H9 (cell line): ENCODE measurements around the gene TTC31. TPM values are rescaled to one million over a fixed set of nuclear protein-coding genes. Genes with fewer than 3 reads are reported as not detected.

Source experiments
- DNase-seq: peaks from one replicate; pipeline ENCODE4 v3.0.0-alpha.2; 2017
- H2AFZ ChIP-seq: one replicate; pipeline ENCODE4 v1.6.1; 2013; ENCODE audit warnings: mild to moderate bottlenecking, low read length, control low read depth, moderate library complexity
- H2AK5ac ChIP-seq: 2 replicates; pipeline ENCODE4 v1.6.1; 2013; ENCODE audit warnings: low read length, control low read depth, mixed read lengths; ENCODE audit not compliant: insufficient read length
- H2BK120ac ChIP-seq: one replicate; pipeline ENCODE4 v1.6.1; 2013; ENCODE audit warnings: low read depth, mild to moderate bottlenecking, low read length, control low read depth, inconsistent platforms; ENCODE audit not compliant: poor library complexity, severe bottlenecking
- H2BK12ac ChIP-seq: 2 replicates; pipeline ENCODE4 v1.6.1; 2013; ENCODE audit warnings: low read length, control low read depth, mixed read lengths, low read depth; ENCODE audit not compliant: insufficient read length
- H2BK15ac ChIP-seq: 2 replicates; pipeline ENCODE4 v1.6.1; 2013; ENCODE audit warnings: low read depth, low read length, control low read depth
- H2BK20ac ChIP-seq: one replicate; pipeline ENCODE4 v1.6.1; 2013; ENCODE audit warnings: low read depth, mild to moderate bottlenecking, low read length, control low read depth, inconsistent platforms; ENCODE audit not compliant: poor library complexity, severe bottlenecking
- H2BK5ac ChIP-seq: 2 replicates; pipeline ENCODE4 v1.6.1; 2013; ENCODE audit warnings: low read length, control low read depth, mixed read lengths; ENCODE audit not compliant: insufficient read length
- H3K14ac ChIP-seq: 2 replicates; pipeline ENCODE4 v1.6.1; 2013; ENCODE audit warnings: low read length, control low read depth; ENCODE audit not compliant: insufficient read depth
- H3K18ac ChIP-seq: 2 replicates; pipeline ENCODE4 v1.6.1; 2013; ENCODE audit warnings: low read depth, mild to moderate bottlenecking, mixed read lengths, low read length, control low read depth; ENCODE audit not compliant: insufficient read length
- H3K23ac ChIP-seq: 2 replicates; pipeline ENCODE4 v1.6.1; 2013; ENCODE audit warnings: low read length, control low read depth, mixed read lengths, low read depth; ENCODE audit not compliant: insufficient read length
- H3K23me2 ChIP-seq: 2 replicates; pipeline ENCODE4 v1.6.1; 2013; ENCODE audit warnings: low read depth, mild to moderate bottlenecking, mixed read lengths, low read length, control low read depth; ENCODE audit not compliant: insufficient read length, poor library complexity, severe bottlenecking
- H3K27ac ChIP-seq: 2 replicates; pipeline ENCODE4 v1.5.1; 2013; ENCODE audit warnings: low read length, control low read depth, mixed read lengths, low read depth; ENCODE audit not compliant: insufficient read length
- H3K27me3 ChIP-seq: 2 replicates; pipeline ENCODE4 v1.6.1; 2013; ENCODE audit warnings: low read length, control low read depth, inconsistent platforms; ENCODE audit not compliant: insufficient read depth
- H3K4ac ChIP-seq: 2 replicates; pipeline ENCODE4 v1.6.1; 2013; ENCODE audit warnings: low read depth, mild to moderate bottlenecking, control low read depth, inconsistent platforms, low read length, moderate library complexity
- H3K4me1 ChIP-seq: 2 replicates; pipeline ENCODE4 v1.6.1; 2013; ENCODE audit warnings: low read length, control low read depth, inconsistent platforms; ENCODE audit not compliant: insufficient read depth
- H3K4me2 ChIP-seq: 2 replicates; pipeline ENCODE4 v1.6.1; 2013; ENCODE audit warnings: low read length, control low read depth, mixed read lengths; ENCODE audit not compliant: insufficient read length, insufficient read depth
- H3K56ac ChIP-seq: 2 replicates; pipeline ENCODE4 v1.6.1; 2013; ENCODE audit warnings: low read depth, mild to moderate bottlenecking, mixed read lengths, low read length, control low read depth; ENCODE audit not compliant: insufficient read length
- H3K79me1 ChIP-seq: 2 replicates; pipeline ENCODE4 v1.6.1; 2013; ENCODE audit warnings: low read depth, mild to moderate bottlenecking, moderate library complexity, low read length, control low read depth, inconsistent platforms; ENCODE audit not compliant: insufficient read depth, poor library complexity, severe bottlenecking
- H3K79me2 ChIP-seq: 2 replicates; pipeline ENCODE4 v1.6.1; 2013; ENCODE audit warnings: low read length, control low read depth, inconsistent platforms; ENCODE audit not compliant: insufficient read depth
- H3K9ac ChIP-seq: 2 replicates; pipeline ENCODE4 v1.6.1; 2013; ENCODE audit warnings: low read length, control low read depth, mixed read lengths; ENCODE audit not compliant: insufficient read length; ENCODE audit errors: extremely low read depth
- H3K9me3 ChIP-seq: one replicate; pipeline ENCODE4 v1.6.1; 2013; ENCODE audit warnings: low read depth, low read length, inconsistent platforms; ENCODE audit not compliant: control insufficient read depth
- H3T11ph ChIP-seq: one replicate; pipeline ENCODE4 v1.6.1; 2013; ENCODE audit warnings: mild to moderate bottlenecking, low read length, control low read depth, inconsistent platforms
- H4K20me1 ChIP-seq: one replicate; pipeline ENCODE4 v1.6.1; 2013; ENCODE audit not compliant: control insufficient read depth, insufficient read length, insufficient read depth
- H4K5ac ChIP-seq: 2 replicates; pipeline ENCODE4 v1.6.1; 2013; ENCODE audit warnings: low read depth, mild to moderate bottlenecking, mixed read lengths, low read length, control low read depth; ENCODE audit not compliant: insufficient read length
- H4K8ac ChIP-seq: replicated peaks from 2 replicates; pipeline ENCODE4 v1.6.1; 2013; ENCODE audit warnings: low read length, control low read depth, mixed read lengths, low read depth; ENCODE audit not compliant: insufficient read length
- H4K91ac ChIP-seq: 2 replicates; pipeline ENCODE4 v1.6.1; 2013; ENCODE audit warnings: low read depth, mild to moderate bottlenecking, moderate library complexity, mixed read lengths, low read length, control low read depth; ENCODE audit not compliant: insufficient read length
- H3K27ac Mint-ChIP-seq, 3 experiments: 2 replicates in 2 of 3; 3 replicates in 1 of 3; pipeline ENCODE4 v1.8.0; 2020 to 2021; ENCODE audit warnings: mixed read lengths in 3 of 3, mild to moderate bottlenecking in 1 of 3, moderate library complexity in 1 of 3
- H3K27me3 Mint-ChIP-seq: 2 replicates; pipeline ENCODE4 v1.8.0; 2021; ENCODE audit warnings: low read depth, mild to moderate bottlenecking, moderate library complexity, mixed read lengths
- H3K36me3 Mint-ChIP-seq, 3 experiments: 2 replicates in 2 of 3; 3 replicates in 1 of 3; pipeline ENCODE4 v1.8.0; 2020 to 2021; ENCODE audit warnings: low read depth in 3 of 3, mixed read lengths in 3 of 3; ENCODE audit not compliant: insufficient read depth in 1 of 3
- H3K4me1 Mint-ChIP-seq, 2 experiments: 2 replicates each; pipeline ENCODE4 v1.8.0; 2020; ENCODE audit warnings: mixed read lengths in 2 of 2
- H3K4me3 Mint-ChIP-seq, 2 experiments: 2 replicates in 1 of 2; 3 replicates in 1 of 2; pipeline ENCODE4 v1.8.0; 2020 to 2021; ENCODE audit warnings: mild to moderate bottlenecking in 2 of 2, mixed read lengths in 2 of 2, moderate library complexity in 1 of 2
- H3K9me3 Mint-ChIP-seq, 2 experiments: 2 replicates in 1 of 2; 3 replicates in 1 of 2; pipeline ENCODE4 v1.8.0; 2020; ENCODE audit warnings: mild to moderate bottlenecking in 2 of 2, mixed read lengths in 2 of 2, moderate library complexity in 1 of 2
- WGBS: extraction: QIAGEN DNeasy Blood & Tissue Kit; methylation state at CpG from one replicate; pipeline ENCODE4 v1.1.7; 2013; ENCODE audit warnings: missing lambda C conversion rate, low lambda C conversion rate, mixed read lengths; ENCODE audit not compliant: insufficient read length; ENCODE audit errors: extremely low coverage; 5-methylcytosine and 5-hydroxymethylcytosine counted together
- total RNA-seq: library from RNA; stranded (reverse); gene quantifications from 2 replicates; pipeline ENCODE4 v1.2.1, GENCODE V29; 2021
- TF ChIP-seq, protein P1 (sequence below): fragments of 200-600 bp; sonication (generic); conservative IDR thresholded peaks from 3 replicates; pipeline ENCODE4 v1.8.0; 2021; ENCODE audit warnings: antibody characterized with exemption, mild to moderate bottlenecking

Gene TTC31
- total RNA-seq, 1 experiment from 2014 or later, result 33.3 TPM

DNA sequence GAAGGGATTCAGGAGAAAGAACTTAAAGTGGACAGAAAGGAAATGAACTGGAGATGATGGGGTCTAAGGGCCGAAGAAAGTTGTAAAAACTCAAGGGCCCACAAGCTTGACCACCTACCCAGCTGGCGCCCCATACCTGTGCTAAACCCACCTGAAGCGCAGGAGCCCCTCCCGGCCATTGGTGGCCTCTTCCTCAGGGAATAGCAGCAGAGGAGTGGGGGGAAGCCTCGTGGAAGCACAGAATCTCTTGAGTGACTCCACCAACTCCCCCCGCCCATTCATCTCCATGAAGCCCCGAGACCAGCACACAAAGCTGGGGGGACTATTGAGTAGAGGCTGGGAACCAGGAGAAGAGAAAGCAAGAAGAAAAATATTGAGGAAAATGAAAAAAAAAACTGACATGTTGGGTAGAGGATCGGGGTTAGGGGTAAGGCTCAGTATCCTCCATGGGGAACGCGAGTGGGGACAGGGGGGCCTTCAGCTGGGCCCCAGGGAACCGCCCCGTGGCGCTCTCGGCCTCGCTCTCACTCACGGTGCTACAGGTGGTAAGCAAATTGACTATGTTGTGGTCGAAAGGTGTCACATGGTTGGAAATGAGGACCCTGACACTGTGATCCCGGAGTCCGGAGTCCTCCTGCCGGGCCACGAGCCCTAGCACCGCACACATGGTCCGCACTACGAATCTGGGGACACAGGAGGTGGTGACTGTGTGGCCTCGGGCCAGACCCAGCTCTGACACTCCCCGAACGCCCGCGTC is 45.9 kb downstream of the TTC31 start:
- no peak overlapping the region for H2BK15ac ChIP-seq
- TF ChIP-seq, protein P1, sequence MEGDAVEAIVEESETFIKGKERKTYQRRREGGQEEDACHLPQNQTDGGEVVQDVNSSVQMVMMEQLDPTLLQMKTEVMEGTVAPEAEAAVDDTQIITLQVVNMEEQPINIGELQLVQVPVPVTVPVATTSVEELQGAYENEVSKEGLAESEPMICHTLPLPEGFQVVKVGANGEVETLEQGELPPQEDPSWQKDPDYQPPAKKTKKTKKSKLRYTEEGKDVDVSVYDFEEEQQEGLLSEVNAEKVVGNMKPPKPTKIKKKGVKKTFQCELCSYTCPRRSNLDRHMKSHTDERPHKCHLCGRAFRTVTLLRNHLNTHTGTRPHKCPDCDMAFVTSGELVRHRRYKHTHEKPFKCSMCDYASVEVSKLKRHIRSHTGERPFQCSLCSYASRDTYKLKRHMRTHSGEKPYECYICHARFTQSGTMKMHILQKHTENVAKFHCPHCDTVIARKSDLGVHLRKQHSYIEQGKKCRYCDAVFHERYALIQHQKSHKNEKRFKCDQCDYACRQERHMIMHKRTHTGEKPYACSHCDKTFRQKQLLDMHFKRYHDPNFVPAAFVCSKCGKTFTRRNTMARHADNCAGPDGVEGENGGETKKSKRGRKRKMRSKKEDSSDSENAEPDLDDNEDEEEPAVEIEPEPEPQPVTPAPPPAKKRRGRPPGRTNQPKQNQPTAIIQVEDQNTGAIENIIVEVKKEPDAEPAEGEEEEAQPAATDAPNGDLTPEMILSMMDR, result no peak
- H3K9me3 Mint-ChIP-seq, result no peaks in the 10 kb centered on the region; a peak in 1 of 5 replicates

More for the DNA sequence above, 45.9 kb downstream of the TTC31 start:
- Histone ChIP-seq H3K4ac (no peak overlapping the region), H2BK20ac (no peak overlapping the region), H2AK5ac (no peak overlapping the region), H4K5ac (no peak overlapping the region), H4K91ac (no peak overlapping the region), H2BK120ac (no peak overlapping the region), H3K4me2 (peak overlapping the region; percentile 80), H3K23ac (no peak overlapping the region), H2BK12ac (no peak overlapping the region), H3K4me1 (peaks cover 4% of the 10 kb centered on the region; the same call in 1 of the 2 replicates), H3K79me1 (peaks cover 4% of the 10 kb centered on the region), H3K14ac (peak overlapping the region; percentile 84), H3K23me2 (peaks cover 15% of the 10 kb centered on the region), H3K56ac (no peak overlapping the region), H3K27ac (no peak overlapping the region), H3K79me2 (peaks cover 4% of the 10 kb centered on the region; the same call in 1 of the 2 replicates), H3K18ac (no peak overlapping the region), H4K20me1 (no peaks in the 10 kb centered on the region), H4K8ac (no peak overlapping the region), H3K9ac (peak overlapping the region; percentile 86), H3K9me3 (no peaks in the 10 kb centered on the region), H3T11ph (no peak overlapping the region), H3K27me3 (no peaks in the 10 kb centered on the region), H2AFZ (no peak overlapping the region), H2BK5ac (no peak overlapping the region)
- Mint-ChIP-seq H3K4me1 (peaks cover 17 to 22% of the 10 kb centered on the region in 2 experiments), H3K27ac (peak overlapping the region; percentile 79 to 97 (median 93)), H3K36me3 (peaks cover 30 to 57% (median 43%) of the 10 kb centered on the region in 3 experiments), H3K4me3 (peak overlapping the region; percentile 98 to 99), H3K27me3 (peaks cover 6% of the 10 kb centered on the region)
- no CpG with 5 or more reads among the region's 29 CpGs for WGBS
- no peak for DNase-seq
